HUES64 (cell line): Measurements from ENCODE around the gene CLINT1.

Experiments
- H3K27ac ChIP-seq: 2 replicates; pipeline ENCODE4 v1.7.0; 2013; ENCODE audit warnings: low read depth, low read length, inconsistent platforms
- H3K27me3 ChIP-seq: 2 replicates; pipeline ENCODE4 v1.6.1; 2013; ENCODE audit warnings: mild to moderate bottlenecking, low read length; ENCODE audit not compliant: insufficient read depth
- H3K36me3 ChIP-seq: 2 replicates; pipeline ENCODE4 v1.6.1; 2013; ENCODE audit warnings: mild to moderate bottlenecking, low read length; ENCODE audit not compliant: insufficient read depth
- H3K4me1 ChIP-seq: 2 replicates; pipeline ENCODE4 v1.6.1; 2013; ENCODE audit warnings: mild to moderate bottlenecking, low read length, moderate library complexity; ENCODE audit not compliant: insufficient read depth
- H3K4me3 ChIP-seq: 2 replicates; pipeline ENCODE4 v1.5.1; 2013; ENCODE audit warnings: mild to moderate bottlenecking, low read length, moderate library complexity
- H3K9ac ChIP-seq: 2 replicates; pipeline ENCODE4 v1.6.1; 2013; ENCODE audit warnings: mild to moderate bottlenecking, low read depth, low read length
- H3K9me3 ChIP-seq: 2 replicates; pipeline ENCODE4 v1.6.1; 2013; ENCODE audit warnings: low read depth, low read length; ENCODE audit not compliant: insufficient read depth
- WGBS: fragments of 150-250, 120-280 bp; methylation state at CpG from one replicate; pipeline ENCODE4 v1.1.7; 2013; ENCODE audit warnings: missing lambda C conversion rate; 5-methylcytosine and 5-hydroxymethylcytosine counted together

The CLINT1 gene

GRCh38 chr5:157836121-157836753 is 22.7 kb downstream of the CLINT1 start:
- no peak overlapping the region for H3K9ac ChIP-seq
- no peak overlapping the region for H3K4me3 ChIP-seq
- no peaks in the 10 kb centered on the region for H3K4me1 ChIP-seq
- WGBS, result 91% methylated on average over 2 of the region's 2 CpGs
- no peaks in the 10 kb centered on the region for H3K36me3 ChIP-seq
- no peaks in the 10 kb centered on the region for H3K9me3 ChIP-seq
- no peak overlapping the region for H3K27ac ChIP-seq
- no peaks in the 10 kb centered on the region for H3K27me3 ChIP-seq

GRCh38 chr5:157835041-157835440 is 23.9 kb downstream of the CLINT1 start:
- H3K4me3 ChIP-seq, result no peak overlapping the region
- no peaks in the 10 kb centered on the region for H3K36me3 ChIP-seq
- H3K27ac ChIP-seq, result no peak overlapping the region
- H3K9me3 ChIP-seq, result no peaks in the 10 kb centered on the region
- WGBS, result 91% methylated on average over 5 of the region's 5 CpGs
- H3K9ac ChIP-seq, result no peak overlapping the region
- no peaks in the 10 kb centered on the region for H3K4me1 ChIP-seq
- H3K27me3 ChIP-seq, result no peaks in the 10 kb centered on the region

GRCh38 chr5:157828944-157829639 is 29.9 kb downstream of the CLINT1 start:
- no peak overlapping the region for H3K27ac ChIP-seq
- H3K9me3 ChIP-seq, result no peaks in the 10 kb centered on the region
- no peak overlapping the region for H3K4me3 ChIP-seq
- H3K9ac ChIP-seq, result no peak overlapping the region
- 97% methylated on average over 3 of the region's 4 CpGs for WGBS
- 0 out of 2 replicates have a peak, but pooled peaks cover 3% of the 10 kb centered on the region for H3K4me1 ChIP-seq
- H3K27me3 ChIP-seq, result no peaks in the 10 kb centered on the region
- H3K36me3 ChIP-seq, result no peaks in the 10 kb centered on the region

GRCh38 chr5:157828105-157828943 is 30.6 kb downstream of the CLINT1 start:
- no peak overlapping the region for H3K4me3 ChIP-seq
- H3K9ac ChIP-seq, result no peak overlapping the region
- 0 out of 2 replicates have a peak, but pooled peaks cover 3% of the 10 kb centered on the region for H3K4me1 ChIP-seq
- H3K27ac ChIP-seq, result no peak overlapping the region
- H3K9me3 ChIP-seq, result no peaks in the 10 kb centered on the region
- WGBS, result 91% methylated on average over 5 of the region's 8 CpGs
- H3K27me3 ChIP-seq, result no peaks in the 10 kb centered on the region
- no peaks in the 10 kb centered on the region for H3K36me3 ChIP-seq

DNA sequence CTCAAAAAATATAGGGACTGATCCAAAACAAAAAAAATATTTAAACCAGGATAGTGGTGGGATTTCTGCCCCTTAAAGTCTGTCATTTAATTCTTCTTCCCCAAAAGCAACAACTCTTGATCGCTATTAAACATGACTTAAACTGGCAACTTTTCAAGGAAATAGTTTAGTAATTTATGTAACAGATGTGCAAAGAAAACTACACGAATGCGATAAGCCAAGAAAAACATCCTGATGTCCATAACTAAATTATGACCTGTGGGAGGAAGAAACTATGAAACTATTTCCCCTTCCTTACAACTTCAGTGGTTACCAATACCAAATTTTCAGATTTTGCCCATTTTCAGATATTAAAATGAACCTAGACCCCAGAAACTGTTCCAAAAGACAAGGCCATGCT is 31.5 kb downstream of the CLINT1 start:
- H3K9me3 ChIP-seq, result no peaks in the 10 kb centered on the region
- H3K36me3 ChIP-seq, result no peaks in the 10 kb centered on the region
- no peak overlapping the region for H3K9ac ChIP-seq
- H3K27ac ChIP-seq, result no peak overlapping the region
- H3K4me3 ChIP-seq, result no peak overlapping the region
- H3K4me1 ChIP-seq, result 0 out of 2 replicates have a peak, but pooled peaks cover 3% of the 10 kb centered on the region
- 97% methylated on average over 3 of the region's 3 CpGs for WGBS
- H3K27me3 ChIP-seq, result no peaks in the 10 kb centered on the region

DNA sequence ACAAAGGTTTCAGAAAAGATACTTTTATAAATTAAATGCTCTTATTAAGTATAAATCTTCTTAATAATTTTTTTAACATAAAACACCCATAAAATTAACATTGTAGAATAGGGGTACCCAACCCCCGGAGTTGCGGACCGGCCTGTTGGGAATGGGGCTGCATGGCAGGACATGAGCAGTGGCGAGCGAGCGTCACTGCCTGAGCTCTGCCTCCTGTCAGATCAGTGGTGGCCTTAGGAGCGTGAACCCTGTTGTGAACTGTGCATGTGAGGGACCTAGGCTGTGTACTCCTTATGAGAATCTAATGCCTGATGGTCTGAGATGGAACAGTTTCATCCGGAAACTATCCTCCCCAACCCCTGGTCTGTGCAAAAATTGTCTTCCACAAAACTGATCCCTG is 35.3 kb downstream of the CLINT1 start:
- 92% methylated on average over 8 of the region's 8 CpGs for WGBS
- Histone ChIP-seq H3K9ac (no peak overlapping the region), H3K27ac (no peak overlapping the region), H3K9me3 (no peaks in the 10 kb centered on the region), H3K4me3 (no peak overlapping the region), H3K4me1 (peaks cover 21% of the 10 kb centered on the region), H3K36me3 (no peaks in the 10 kb centered on the region), H3K27me3 (no peaks in the 10 kb centered on the region)

DNA sequence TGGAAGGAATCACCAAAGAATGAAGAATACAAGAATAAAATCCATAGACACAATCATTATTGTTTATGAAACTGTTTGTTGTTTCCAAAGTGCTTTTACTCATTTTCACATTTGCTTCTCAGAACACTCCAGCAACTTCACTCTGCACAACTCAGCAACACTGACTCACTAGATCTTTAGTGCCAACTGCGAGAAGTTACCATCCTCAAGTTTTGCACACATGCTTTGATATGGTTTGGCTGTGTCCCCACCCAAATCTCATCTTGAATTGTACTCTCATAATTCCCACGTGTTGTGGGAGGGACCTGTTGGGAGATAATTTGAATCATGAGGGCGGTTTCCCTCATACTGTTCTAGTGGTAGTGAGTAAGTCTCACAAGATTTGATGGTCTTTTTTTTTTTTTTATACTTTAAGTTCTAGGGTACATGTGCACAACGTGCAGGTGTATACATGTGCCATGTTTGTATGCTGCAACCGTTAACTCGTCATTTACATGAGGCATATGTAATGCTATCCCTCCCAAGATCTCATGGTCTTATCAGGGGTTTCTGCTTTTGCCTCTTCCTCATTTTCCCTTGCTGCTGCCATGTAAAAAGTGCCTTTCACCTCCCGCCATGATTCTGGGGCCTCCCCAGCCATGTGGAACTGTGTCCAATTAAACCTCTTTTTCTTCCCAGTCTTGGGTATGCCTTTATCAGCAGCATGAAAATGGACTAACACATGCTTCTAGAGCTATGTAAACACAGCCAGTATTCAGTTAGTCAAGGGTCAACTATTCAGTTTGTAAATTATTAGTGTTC is 36.9 kb downstream of the CLINT1 start:
- peaks cover 5% of the 10 kb centered on the region; the same call in 1 of the 2 replicates for H3K36me3 ChIP-seq
- H3K9me3 ChIP-seq, result no peaks in the 10 kb centered on the region
- H3K9ac ChIP-seq, result no peak overlapping the region
- WGBS, result 90% methylated on average over 7 of the region's 7 CpGs
- no peak overlapping the region for H3K4me3 ChIP-seq
- H3K27me3 ChIP-seq, result no peaks in the 10 kb centered on the region
- H3K27ac ChIP-seq, result no peak overlapping the region
- peaks cover 18% of the 10 kb centered on the region for H3K4me1 ChIP-seq

DNA sequence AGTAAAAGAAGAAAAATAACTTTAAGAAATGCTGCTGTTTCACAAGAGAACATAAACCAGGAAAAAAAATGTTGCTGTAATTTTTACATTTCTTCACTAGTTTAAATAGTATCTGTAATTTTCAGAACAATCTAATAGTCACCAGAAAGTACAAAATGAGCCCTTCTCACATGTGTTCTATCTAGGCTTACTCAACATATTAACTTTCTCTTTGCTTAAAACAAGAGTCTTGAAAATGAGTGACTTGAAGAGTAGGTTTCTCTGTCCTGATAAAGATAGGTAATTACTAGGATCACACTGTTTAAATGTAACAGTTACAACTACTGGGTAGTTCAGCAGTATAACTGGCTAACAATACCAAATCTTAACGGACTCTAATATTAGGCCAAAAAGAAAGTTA is 37.5 kb downstream of the CLINT1 start:
- no peak overlapping the region for H3K27ac ChIP-seq
- WGBS, result no CpG with 5 or more reads among the region's 1 CpG

GRCh38 chr5:157820593-157821252 is 38.2 kb downstream of the CLINT1 start:
- no peak overlapping the region for H3K4me3 ChIP-seq
- peaks cover 18% of the 10 kb centered on the region for H3K36me3 ChIP-seq
- peaks cover 18% of the 10 kb centered on the region for H3K4me1 ChIP-seq
- 0 out of 2 replicates have a peak overlapping the region, but pooled peaks have one; percentile 14 for H3K27ac ChIP-seq
- WGBS, result 44% methylated on average over 5 of the region's 6 CpGs
- no peak overlapping the region for H3K9ac ChIP-seq
- no peaks in the 10 kb centered on the region for H3K27me3 ChIP-seq
- no peaks in the 10 kb centered on the region for H3K9me3 ChIP-seq

More for the DNA sequence above, 37.5 kb downstream of the CLINT1 start:
- Histone ChIP-seq H3K4me1 (peaks cover 18% of the 10 kb centered on the region), H3K36me3 (peaks cover 11% of the 10 kb centered on the region), H3K27me3 (no peaks in the 10 kb centered on the region), H3K9ac (no peak overlapping the region), H3K4me3 (no peak overlapping the region), H3K9me3 (no peaks in the 10 kb centered on the region)

DNA sequence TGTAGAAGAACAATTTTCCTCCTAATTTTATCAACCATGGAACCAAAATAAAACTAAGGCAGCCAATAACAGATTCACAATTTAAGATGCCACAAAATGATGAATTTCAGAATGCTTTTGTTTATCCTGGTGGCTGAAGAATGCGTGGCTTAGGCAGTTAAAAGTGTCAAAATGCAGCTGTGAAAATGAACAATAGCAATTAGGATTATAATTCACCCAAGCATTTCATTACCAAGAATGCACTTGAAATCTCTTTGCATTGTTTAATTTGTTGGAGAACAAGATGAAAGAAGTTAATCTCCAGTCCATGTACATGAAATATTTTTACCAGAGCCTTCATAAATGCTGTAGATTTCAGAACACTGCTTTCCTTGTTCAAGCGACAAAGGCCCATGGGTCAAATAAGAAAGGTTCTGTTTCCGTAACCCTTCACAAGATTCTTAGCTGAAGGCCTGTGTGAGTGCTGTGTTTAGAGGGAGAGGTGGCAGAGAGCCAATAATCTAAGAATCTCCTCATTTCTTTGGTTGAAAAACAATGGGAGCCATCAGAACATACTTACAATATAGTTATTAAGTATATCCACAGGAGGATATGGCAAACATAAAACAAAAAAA is 39.3 kb downstream of the CLINT1 start:
- Histone ChIP-seq H3K36me3 (peaks cover 27% of the 10 kb centered on the region), H3K4me3 (no peak overlapping the region), H3K9me3 (no peaks in the 10 kb centered on the region), H3K4me1 (peaks cover 18% of the 10 kb centered on the region), H3K27ac (no peak overlapping the region), H3K27me3 (no peaks in the 10 kb centered on the region), H3K9ac (no peak overlapping the region)
- WGBS, result 93% methylated on average over 3 of the region's 3 CpGs
